HEK293T (cell line): ENCODE data around the gene MMP24.
"Not testable (repeated sequence)": the region's sequence is repeated elsewhere in the genome, so short reads cannot be mapped to it uniquely, and the experiment has no call there.

Source experiments
- BHLHE40 ChIP-seq: fragments of 450-650 bp; IDR thresholded peaks from 2 replicates; pipeline ENCODE4 v1.6.1; 2016; ENCODE audit warnings: mild to moderate bottlenecking, moderate library complexity, borderline replicate concordance
- CTBP1 ChIP-seq: fragments of 450-650 bp; IDR thresholded peaks from 2 replicates; pipeline ENCODE4 v1.6.1; 2016; ENCODE audit warnings: borderline replicate concordance
- ELF4 ChIP-seq: fragments of 450-650 bp; IDR thresholded peaks from 2 replicates; pipeline ENCODE4 v1.6.1; 2017; ENCODE audit warnings: antibody characterized with exemption
- FOXA1 ChIP-seq: fragments of 450-650 bp; IDR thresholded peaks from 2 replicates; pipeline ENCODE4 v1.6.1; 2016; ENCODE audit warnings: mild to moderate bottlenecking
- FOXM1 ChIP-seq: fragments of 450-650 bp; IDR thresholded peaks from 2 replicates; pipeline ENCODE4 v1.6.1; 2017; ENCODE audit warnings: mild to moderate bottlenecking, borderline replicate concordance
- HDGF ChIP-seq: fragments of 450-650 bp; IDR thresholded peaks from 2 replicates; pipeline ENCODE4 v1.6.1; 2017; ENCODE audit warnings: antibody characterized with exemption, borderline replicate concordance
- NFRKB ChIP-seq: fragments of 450-650 bp; IDR thresholded peaks from 2 replicates; pipeline ENCODE4 v1.6.1; 2016; ENCODE audit warnings: mild to moderate bottlenecking, moderate library complexity
- SP1 ChIP-seq: fragments of 450-650 bp; IDR thresholded peaks from 2 replicates; pipeline ENCODE4 v1.6.1; 2017
- SUZ12 ChIP-seq: fragments of 450-650 bp; IDR thresholded peaks from 2 replicates; pipeline ENCODE4 v1.6.1; 2016; ENCODE audit warnings: mild to moderate bottlenecking

DNA sequence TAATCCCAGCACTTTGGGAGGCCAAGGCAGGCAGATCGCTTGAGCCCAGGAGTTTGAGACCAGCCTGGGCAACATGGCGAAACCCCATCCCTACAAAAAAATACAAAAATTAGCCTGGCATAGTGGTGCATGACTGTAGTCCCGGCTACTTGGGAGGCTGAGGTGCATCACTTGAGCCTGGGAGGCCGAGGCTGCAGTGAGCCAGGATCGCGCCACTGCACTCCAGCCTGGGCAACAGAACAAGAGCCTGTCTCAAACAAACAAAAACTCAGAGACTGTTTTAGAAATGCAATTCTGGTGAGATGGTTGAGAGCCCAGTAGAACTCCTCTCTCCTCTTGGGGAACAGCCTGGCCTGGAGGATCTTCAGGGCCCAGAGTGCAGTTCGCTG lies 89.1 kb downstream of the MMP24 start:
- not testable (repeated sequence) for TF ChIP-seq HDGF, BHLHE40, SP1, SUZ12, CTBP1, FOXA1, FOXM1, NFRKB, ELF4
